Anterior cingulate cortex (tissue), 58 donors: Measurements from ENCODE around the gene RUSF1.
"Not testable (repeated sequence)": the region's sequence is repeated elsewhere in the genome, so short reads cannot be mapped to it uniquely, and the experiment has no call there.

ENCODE experiments used
- DNase-seq, 58 donors: peaks; one replicate each; lab custom pipeline; 2025; lab: John Stamatoyannopoulos, UW

RUSF1 gene

DNA sequence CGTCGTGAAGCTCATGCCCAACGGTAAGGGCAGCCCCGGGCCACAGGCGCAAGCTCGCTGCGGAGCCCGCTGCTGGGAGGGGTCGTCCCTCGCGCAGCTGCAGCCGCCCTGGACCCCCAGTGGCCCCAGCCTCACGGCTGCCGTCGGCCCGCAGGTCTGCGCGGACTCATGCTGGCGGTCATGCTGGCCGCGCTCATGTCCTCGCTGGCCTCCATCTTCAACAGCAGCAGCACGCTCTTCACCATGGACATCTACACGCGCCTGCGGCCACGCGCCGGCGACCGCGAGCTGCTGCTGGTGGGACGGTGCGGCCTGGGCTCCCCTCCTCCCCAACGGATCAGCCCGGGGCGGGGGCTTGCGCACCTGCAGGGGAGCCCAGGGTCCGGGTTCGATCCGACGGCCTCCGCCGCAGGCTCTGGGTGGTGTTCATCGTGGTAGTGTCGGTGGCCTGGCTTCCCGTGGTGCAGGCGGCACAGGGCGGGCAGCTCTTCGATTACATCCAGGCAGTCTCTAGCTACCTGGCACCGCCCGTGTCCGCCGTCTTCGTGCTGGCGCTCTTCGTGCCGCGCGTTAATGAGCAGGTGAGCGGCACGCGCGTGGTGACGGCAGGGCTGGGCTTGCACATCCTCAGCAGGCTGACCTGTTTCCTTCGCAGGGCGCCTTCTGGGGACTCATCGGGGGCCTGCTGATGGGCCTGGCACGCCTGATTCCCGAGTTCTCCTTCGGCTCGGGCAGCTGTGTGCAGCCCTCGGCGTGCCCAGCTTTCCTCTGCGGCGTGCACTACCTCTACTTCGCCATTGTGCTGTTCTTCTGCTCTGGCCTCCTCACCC is 19.5 kb downstream of the RUSF1 start:
- no peak for DNase-seq

DNA sequence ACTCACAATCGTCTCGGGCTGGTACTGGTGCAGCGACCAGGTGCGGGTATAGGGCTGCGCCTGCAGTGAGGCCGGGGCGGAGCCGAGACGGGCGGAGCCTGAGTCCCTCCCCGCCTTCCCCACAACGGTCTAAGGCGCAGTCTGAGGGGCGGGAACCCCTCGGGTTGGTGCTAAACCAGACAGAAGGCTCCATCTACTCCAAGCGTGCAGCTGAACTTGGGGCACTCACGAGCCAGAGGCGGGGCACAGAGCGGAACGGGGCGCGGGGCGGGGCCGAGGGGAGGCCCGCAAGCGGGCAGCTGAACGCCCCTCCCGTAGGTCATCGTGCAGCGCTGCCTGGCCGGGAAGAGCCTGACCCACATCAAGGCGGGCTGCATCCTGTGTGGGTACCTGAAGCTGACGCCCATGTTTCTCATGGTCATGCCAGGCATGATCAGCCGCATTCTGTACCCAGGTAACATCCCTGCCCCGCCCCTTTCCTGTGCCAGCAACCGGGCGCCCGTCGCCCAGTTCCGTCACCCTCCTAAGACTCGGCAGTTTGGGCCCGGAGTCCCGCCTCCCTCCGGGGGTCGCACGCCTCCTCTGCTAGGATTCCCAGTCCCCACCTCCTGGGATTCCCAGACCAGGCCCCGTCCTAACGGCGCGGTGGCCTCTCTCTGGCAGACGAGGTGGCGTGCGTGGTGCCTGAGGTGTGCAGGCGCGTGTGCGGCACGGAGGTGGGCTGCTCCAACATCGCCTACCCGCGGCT is 20.3 kb downstream of the RUSF1 start:
- DNase-seq: peak in 7 of 58 donors; percentile 5 to 57 (median 30)

DNA sequence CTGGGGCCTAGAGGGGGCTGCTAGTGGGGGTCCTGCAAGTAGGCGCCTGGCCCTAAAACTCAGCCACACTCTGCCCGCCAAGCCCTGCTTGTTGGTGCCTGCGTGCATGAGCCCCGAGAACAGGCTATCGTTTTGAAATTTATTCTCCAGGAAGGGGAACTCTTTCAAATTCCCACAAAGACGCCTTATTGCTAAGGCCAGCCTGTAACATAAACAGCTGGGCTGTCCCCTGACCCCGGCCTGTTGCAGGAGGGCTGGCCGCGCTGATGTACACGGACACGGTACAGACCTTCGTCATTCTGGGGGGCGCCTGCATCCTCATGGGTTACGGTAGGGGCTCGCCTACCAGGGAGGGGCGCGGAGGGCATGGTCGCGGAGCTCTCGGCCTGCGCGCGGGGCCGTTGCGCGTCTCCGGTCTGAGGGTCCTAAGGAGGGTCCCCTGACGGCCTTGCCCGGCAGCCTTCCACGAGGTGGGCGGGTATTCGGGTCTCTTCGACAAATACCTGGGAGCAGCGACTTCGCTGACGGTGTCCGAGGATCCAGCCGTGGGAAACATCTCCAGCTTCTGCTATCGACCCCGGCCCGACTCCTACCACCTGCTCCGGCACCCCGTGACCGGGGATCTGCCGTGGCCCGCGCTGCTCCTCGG is 21.0 kb downstream of the RUSF1 start:
- DNase-seq: no peak

DNA sequence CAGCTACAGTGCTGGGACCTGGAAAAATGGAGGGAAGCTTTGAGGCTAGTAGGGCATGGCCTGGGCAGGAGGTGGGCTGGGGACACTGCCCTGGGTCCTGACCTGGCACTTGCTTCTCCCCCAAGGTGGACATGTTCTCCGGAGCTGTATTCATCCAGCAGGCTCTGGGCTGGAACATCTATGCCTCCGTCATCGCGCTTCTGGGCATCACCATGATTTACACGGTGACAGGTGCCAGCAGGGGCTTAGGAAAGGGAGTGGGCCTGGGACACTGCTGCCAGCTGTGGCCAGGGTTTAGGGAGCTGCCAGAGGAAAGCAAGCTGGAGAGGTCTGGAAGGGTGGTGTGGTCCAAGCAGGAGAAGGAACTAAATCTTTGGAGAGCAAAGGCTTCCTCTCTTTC is 22.1 kb downstream of the RUSF1 start:
- DNase-seq: no peak

DNA sequence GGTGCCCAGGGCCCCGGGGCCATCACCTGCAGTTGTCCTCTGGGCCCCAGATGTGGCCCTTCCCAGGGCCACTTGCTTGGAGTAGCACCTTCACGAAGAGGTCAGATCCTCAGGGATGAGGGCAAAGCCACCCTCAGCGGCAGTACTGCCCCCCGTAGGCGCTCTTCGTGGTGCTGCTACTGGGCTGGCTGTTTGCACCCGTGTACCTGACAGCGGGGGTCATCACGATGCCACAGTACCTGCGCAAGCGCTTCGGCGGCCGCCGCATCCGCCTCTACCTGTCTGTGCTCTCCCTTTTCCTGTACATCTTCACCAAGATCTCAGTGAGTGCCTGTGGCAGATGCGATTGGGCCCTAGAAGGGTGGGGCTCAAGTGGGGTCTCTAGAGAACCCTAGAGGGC is 22.6 kb downstream of the RUSF1 start:
- DNase-seq: no peak

DNA sequence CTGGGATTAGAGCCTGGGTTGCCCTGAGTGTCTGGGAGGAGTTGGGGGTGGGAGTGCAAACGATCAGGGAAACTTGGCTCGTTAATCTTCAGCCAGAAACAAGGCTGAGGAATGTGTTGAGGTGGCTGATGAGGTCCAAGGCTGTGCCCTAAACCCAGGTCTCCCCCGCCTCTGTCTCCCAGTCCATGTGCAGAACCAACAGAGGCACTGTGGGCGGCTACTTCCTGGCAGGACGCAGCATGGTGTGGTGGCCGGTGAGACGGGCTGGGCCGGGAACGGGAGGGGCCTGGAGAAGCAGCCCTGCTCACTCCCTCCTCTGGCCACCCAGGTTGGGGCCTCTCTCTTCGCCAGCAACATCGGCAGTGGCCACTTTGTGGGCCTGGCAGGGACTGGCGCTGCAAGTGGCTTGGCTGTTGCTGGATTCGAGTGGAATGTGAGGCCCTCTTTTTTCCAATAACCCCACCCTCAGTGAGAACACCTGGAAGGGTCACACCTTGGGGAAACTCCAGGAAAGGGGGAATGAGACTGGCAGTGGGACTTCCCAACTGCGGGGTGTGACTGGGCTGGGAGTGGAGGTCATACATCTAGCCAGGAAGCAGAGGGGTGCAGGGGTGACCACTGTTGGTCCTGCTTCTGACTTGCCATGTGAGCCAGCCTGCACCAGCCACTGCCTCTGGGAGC is 23.6 kb downstream of the RUSF1 start:
- no peak for DNase-seq

DNA sequence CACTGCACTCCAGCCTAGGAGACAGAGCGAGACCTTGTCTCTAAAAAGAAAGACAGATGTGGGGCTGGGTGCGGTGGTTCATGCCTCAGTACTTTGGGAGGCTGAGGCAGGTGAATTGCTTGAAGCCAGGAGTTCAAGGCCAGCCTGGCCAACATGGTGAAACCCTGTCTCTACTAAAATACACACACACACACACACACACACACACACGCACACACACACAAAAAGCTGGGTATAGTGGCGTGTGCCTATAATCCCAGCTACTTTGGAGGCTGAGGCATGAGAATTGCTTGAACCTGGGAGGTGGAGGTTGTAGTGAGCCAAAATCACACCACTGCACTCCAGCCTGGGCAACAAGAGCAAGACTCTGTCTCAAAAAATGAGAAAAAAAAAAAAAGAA is 24.1 kb downstream of the RUSF1 start:
- DNase-seq: not testable (repeated sequence)

DNA sequence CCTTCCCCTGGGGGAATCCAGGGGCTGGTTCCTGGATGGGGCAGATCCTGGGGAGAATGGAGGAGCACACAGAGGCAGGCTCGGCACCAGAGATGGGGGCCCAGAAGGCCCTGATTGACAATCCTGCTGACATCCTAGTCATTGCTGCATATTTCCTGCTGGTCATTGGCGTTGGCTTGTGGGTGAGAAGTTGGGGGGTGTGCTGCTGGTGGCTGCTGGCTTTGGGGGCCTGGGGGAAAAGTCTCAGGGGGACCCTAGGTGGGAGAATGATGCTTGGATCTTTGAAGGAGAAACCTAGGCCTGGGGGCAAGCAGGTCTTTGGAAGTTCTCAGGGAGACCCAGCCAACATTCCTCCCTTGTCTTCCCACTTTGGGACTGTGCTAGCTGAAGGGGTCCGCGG is 25.1 kb downstream of the RUSF1 start, which contains the start of gene SLC5A2:
Gene SLC5A2, plus strand, starts transcription at position 43 of the 400 bp plus-strand sequence. Its CDS starts 14 bp downstream, at position 57.
- DNase-seq: no peak

DNA sequence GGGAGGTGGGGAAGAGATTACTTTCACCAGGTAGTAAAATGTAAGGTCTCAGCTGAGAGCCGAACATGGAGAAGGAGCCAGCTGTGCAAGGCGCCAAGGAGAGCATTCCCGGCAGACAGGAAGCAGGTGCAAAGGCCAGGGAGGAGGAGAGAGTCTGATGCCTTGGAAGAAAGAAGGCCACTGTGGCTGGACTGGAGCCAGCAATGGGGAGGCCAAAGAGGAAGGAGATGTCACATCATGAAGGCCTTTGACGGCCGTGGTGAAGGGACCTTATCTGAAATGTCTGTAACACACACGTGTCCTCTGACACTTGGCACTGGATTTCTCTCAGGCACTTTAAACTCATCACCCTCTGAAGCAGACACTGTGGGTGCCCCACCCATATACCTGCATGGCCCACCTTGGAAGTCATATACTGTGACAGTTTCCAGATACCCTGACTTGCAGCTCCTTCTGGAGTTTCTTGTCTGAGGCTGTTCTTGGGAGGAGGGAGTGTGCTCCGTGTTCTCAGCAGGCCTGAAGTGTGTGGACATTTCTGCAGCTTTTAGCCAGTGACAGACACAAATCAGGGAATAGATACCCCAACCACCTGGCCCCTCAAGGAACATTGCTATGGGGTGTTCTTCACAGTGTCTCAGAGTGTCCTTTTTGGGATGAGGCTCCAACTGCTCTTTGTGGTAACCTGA is 27.2 kb downstream of the RUSF1 start:
- DNase-seq: no peak

DNA sequence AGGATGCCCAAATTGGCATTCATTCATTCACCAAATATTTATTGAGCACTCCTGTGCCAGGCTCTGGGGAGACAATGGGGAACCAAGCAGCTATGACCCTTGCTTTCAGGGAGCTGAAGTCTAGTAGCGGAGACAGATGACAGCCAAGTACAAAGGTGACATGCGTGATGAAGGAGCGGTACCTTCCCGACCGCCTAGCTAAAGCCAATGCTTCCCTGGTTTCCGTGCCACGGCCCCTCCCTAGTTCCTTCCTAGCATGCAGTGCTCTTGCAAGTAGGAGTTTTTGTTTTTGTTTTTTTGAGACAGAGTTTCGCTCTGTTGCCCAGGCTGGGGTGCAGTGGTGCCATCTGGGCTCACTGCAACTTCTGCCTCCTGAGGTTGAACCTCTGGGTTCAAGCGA is 28.4 kb downstream of the RUSF1 start:
- DNase-seq: no peak

DNA sequence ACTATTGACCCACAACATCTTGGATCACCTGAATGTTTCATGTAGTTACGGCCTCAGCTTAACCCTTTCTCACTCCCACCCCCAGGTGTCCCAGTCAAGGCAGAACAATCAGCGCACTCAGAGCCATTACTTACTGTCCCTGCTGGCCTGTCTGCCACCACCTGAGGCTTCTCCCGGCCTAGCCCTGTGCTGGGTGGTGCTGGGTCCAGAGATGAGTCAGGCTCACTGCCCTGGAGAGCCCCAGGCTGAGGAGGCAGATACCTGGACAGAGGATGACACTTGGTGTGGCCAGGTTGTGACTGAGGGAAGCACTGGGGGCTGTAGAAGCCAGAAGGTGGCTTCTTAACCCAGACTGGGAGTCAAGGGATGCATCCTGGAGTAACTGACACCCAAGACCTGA is 29.2 kb downstream of the RUSF1 start:
- no peak for DNase-seq

DNA sequence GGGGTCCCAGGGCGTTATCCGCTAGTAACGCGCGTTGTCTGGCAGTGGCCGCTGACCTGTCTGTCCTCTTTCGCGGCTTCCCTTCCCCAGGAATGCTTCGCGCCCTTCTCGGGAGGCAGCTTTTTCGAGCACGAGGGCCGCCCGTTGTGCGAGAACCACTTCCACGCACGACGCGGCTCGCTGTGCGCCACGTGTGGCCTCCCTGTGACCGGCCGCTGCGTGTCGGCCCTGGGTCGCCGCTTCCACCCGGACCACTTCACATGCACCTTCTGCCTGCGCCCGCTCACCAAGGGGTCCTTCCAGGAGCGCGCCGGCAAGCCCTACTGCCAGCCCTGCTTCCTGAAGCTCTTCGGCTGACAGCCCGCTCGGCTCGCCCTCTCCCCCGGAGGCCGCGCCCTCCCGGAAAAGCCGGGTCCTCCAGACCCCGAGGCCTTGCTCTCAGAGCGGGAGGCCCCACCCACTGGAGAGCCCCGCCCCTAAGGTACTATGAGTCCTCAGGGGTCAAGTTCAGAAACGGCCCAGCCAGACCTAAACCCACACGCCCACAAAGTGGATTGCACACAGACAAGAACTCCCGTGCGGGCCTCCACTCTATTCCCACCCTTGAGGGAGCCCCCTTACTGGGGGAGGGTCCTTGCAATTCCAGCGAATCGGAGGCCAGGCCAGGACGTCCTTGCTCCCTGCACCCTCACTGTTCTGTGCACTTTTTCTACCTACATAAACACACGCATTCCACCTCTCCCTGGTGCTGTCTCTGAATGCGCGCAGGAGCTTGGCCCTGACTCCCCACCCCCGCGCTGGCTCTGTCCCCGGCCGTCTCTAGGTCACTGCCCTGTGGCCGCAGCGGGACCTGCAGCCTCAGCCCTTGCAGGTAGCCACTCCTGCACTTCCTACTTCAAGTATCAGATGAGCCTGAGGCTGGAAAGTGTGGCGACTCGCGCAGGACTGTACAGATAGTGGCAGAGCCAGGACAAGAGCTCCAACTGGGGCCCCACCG is 30.7 kb downstream of the RUSF1 start:
- DNase-seq: no peak

DNA sequence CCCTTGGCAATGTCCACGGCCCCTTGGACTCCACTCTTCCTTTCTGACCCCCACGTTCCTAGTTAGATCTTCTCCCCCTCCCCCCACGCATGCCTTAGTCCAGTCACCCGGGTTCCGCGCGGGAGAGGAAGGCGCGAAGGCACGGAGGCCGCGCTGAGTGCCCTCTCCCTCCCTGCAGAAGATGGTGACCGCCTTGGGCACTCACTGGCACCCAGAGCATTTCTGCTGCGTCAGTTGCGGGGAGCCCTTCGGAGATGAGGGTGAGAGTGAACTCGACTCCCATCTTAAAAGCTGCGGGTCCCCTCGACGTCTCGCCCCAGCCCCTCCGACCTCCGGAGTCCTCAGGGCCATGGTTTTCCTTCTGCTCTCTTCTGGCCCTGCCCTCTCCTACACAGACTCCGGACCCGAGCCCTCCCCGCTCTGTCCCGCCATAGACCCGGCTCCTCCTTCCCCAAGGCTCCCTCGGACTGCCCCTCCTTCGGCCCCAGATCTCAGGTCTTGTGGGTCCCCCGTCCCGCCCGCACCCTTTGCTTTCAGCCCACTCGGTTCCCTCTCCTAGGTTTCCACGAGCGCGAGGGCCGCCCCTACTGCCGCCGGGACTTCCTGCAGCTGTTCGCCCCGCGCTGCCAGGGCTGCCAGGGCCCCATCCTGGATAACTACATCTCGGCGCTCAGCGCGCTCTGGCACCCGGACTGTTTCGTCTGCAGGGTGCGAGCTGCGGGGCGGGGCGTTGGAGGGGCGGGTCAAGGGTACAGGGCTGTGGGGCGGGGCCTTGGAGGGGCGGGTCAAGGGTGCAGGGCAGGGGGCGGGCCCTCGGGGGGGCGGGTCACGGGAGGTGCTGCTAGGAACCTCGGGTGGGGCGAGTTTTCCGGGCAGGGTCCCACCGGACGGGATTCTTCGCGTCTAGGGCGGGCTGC is 31.6 kb downstream of the RUSF1 start:
- peak in 23 of 58 donors; percentile 7 to 56 (median 33) for DNase-seq

DNA sequence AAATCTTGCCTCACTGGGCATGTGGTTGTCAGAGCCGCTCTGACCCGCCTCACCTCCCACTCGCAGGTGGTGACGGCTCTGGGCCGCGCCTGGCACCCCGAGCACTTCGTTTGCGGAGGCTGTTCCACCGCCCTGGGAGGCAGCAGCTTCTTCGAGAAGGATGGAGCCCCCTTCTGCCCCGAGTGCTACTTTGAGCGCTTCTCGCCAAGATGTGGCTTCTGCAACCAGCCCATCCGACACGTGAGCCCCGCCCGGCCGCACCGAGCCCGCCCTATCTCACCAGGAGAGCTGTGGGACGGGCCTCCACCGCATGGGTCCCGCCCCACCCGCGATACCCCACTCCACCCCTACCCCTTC is 32.3 kb downstream of the RUSF1 start:
- DNase-seq: no peak

DNA sequence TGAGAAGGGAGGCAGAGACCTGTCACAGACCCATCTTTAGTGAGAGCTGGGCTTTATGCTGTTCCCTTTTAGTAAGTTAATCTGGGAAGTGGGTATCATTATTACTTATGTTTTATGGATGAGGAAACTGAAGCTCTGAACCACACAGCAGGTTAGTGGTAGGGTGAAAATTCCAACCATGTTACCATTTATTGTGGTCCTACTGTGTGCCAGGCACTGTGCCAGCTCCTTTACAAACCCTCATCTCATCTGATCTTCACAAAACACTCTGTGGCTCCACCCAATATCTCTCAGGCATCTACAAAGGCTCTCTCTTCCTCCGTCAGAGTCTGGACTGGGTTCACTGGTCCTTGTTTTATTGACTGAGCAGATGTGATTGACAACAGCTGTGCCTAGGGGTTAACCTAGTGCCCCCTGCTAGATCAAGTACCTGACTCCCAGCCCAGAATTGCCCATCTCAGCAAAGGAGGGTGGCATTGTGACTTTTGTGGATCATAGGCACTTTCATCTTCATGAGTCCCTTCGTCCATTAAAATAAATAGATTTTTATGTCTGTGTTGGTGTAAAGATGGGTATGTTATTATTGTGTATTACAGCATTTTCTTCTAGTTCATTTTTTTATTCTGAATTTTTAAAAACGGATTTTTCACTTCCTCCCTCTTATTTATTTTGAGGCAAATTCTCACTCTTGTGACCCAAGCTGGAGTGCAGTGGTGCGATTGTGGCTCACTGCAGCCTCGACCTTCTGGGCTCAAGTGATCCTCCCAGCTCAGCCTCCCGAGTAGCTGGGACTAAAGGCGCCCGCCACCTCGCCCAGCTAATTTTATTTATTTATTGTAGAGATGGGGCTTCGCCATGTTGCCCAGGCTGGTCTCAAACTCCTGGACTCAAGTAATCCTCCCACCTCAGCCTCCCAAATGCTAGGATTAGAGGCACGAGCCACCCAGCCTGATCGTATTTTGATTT is 33.1 kb downstream of the RUSF1 start:
- DNase-seq: no peak

DNA sequence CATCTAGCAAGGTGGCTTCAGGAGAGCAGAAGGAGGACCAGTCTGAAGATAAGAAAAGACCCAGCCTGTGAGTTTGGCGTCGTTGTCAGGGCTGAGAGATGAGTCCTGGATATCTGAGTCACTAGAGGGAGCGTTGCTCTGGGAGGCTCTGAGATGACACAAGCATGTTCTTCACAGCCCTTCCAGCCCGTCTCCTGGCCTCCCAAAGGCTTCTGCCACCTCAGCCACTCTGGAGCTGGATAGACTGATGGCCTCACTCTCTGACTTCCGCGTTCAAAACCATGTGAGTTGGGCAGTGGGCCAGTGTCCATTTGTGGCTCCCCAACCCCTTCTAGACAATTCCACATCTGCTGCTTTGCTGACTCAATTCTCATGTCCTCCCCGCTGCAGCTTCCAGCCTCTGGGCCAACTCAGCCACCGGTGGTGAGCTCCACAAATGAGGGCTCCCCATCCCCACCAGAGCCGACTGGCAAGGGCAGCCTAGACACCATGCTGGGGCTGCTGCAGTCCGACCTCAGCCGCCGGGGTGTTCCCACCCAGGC is 33.9 kb downstream of the RUSF1 start:
- no peak for DNase-seq
